SW 1271 (cell line): Measurements from ENCODE around the gene TOR1B.
A peak's percentile ranks its signal among the peaks of the same experiment; 100 is the strongest.

ENCODE experiments used
- DNase-seq, 2 experiments: peaks; one replicate each; lab custom pipeline; 2025; lab: John Stamatoyannopoulos, UW

TOR1B gene

DNA sequence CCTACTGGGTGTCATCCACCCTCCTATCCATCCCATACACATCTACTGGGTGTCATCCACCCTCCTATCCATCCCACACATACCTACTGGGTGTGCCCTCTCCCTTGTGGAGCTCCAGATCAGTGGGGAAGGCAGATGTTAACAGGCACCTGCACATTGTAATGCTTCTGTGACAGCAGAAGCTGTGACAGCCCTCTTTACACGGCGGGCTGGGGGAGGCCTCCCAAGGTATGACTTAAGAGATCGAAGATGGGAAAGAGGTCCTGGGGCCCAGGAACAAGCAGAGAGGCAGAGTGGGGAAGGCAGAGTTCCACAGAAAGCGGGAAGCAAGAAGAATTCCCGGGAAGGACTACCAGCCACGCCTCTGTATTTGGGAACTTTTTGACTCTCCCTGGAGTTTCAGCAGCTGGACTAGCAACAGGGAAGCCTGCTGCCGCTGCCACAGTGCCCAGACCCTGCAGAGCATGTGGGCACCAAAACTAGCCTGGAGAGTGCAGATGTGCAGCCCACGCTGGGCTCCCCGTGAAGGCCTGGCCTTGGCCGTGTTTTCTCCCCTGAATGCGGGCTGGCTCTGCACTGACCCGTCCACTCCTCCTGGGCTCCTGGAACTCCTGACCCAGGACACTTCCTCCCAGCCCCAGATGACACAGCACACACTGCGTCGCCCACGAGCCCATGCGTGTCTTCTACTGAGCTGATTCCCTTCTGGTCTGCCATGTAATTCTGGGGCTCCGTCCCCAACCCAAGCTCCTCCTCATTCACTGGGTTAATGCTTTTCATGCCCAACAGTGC lies 11.6 kb downstream of the TOR1B start:
- no peak for DNase-seq

DNA sequence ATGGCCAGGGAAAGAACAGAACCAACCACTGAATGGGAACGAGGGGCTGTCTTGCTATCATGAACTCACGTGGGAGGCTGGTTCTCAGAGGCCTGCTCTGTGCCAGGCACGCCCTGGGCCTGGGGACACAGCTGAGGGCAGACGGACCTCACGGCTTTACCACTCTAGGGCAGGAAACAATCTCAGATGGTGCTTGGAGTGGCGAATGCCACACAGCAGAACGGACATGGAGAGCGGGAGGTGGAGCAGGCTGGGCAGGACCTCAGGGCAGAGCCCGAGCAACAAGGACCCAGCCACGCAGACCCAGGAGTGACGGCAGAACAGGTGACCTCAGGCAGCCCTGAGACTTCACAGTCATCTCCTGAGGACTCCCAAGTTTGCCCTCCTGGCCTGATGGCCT lies 12.3 kb downstream of the TOR1B start:
- DNase-seq, result no peak

GRCh38 chr9:129816501-129817435 lies 13.8 kb downstream of the TOR1B start:
- DNase-seq, result no peak

GRCh38 chr9:129822898-129823541 lies 20.0 kb downstream of the TOR1B start:
- DNase-seq, result peak in 1 of 2 experiments; percentile 30

GRCh38 chr9:129823542-129823934 lies 20.6 kb downstream of the TOR1B start:
- DNase-seq, result no peak

DNA sequence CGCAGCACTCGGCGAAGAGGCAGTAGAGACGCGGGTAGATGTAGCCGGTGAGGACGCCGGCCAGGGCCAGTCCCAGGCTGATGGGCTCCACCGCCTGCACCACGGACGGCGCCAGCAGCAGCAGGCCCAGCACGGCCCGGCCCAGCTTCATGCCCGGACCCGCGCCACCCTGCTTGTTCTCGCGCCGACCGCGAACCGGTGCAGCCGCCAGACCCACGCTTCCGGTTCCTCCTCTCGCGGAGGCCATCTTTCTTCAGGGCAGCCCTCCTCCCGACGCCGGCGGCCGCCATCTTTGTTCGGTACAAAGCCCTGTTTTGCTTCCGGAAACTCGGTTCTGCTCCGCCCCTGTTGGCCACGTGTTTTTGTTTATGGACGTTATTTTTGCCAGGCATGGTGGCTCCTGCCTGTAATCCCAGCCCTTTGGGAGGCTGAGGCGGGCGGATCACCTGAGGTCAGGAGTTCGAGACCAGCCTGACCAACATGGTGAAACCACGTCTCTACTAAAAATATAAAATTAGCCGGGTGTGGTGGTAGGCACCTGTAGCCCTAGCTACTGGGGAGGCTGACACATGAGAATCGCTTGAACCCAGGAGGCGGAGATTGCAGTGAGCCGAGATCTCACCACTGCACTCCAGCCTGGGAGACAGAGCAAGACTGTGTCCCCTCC lies 21.1 kb downstream of the TOR1B start, which contains the start of gene TOR1A:
TSS of gene TOR1A (minus strand) at position 202 of the 667 bp plus-strand sequence. CDS start at position 151, 51 bp downstream.
- peak; percentile 91 to 96 for DNase-seq

- no peak for DNase-seq
These were observed 23.4 kb downstream of the TOR1B start for GRCh38 chr9:129826344-129826743.

- DNase-seq, result no peak
These were observed 23.8 kb downstream of the TOR1B start for GRCh38 chr9:129826759-129827158.

DNA sequence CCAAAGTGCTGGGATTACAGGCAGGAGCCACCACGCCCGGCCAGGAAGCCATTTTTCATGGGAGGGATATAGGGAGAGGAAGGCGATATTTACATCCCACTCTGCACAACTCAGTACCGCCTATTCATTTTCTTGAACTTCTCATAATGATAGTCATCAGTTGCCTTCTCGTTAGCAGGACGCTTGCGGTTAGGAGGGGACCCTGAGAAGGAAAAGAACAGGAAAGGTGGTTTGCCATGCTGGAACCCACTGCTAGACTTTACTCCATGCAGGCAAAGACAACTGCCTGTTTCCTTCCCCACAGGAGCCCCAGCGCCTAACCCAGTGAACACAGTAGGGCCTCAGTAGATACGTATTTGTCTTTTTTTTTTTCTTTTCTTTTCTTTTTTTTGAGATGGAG lies 25.1 kb downstream of the TOR1B start:
- DNase-seq, result no peak

DNA sequence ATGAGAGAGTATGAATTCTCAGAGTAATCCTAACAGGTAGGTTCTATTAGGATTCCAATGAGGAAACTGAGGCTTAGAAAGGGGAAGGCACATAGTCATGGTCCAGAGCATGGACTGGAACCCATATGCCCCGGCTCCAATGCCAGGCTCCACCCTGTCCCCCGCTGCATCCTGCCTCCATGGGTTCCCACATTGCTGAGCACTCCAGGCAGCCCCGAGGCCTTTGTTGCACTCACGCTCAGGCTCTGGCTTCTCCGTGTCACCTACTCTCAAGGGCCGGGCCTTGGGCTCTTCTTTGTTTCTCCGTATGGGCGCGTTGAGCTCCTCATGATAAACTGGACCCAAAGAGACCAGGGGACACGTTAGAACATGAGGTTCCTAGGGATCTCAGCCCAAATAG lies 26.0 kb downstream of the TOR1B start:
- DNase-seq, result no peak

GRCh38 chr9:129832982-129833381 lies 30.0 kb downstream of the TOR1B start:
- DNase-seq, result no peak

- DNase-seq, result no peak
These were observed 31.6 kb downstream of the TOR1B start for GRCh38 chr9:129834489-129835127.

- DNase-seq, result peak; percentile 89 to 91
These were observed 32.3 kb downstream of the TOR1B start, which contains the start of the genes C9orf78 and USP20 for GRCh38 chr9:129835128-129835859. TSS of gene C9orf78 (minus strand) at chr9:129835275. CDS start at chr9:129835221, 54 bp downstream. TSS of gene USP20 (plus strand) at chr9:129835458. CDS start at chr9:129852556, 17,098 bp downstream.

DNA sequence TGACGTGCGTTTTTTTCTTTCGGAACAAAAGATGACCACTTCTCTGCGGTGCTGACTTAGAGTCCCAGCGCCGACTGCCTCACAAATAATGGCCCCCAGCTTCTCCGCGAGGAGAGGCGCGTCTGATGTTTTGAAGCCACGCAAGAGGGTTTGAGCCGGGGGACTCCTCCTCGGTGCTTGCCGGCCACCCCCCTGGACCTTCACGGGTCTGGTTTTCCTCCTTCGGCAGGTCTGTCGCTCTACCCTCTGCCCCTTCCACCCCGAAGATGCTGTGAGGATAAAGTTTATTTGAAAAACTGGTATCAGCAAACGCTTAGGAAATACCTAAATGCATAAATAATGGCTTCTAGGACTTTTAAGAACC lies 32.9 kb downstream of the TOR1B start:
- no peak for DNase-seq

DNA sequence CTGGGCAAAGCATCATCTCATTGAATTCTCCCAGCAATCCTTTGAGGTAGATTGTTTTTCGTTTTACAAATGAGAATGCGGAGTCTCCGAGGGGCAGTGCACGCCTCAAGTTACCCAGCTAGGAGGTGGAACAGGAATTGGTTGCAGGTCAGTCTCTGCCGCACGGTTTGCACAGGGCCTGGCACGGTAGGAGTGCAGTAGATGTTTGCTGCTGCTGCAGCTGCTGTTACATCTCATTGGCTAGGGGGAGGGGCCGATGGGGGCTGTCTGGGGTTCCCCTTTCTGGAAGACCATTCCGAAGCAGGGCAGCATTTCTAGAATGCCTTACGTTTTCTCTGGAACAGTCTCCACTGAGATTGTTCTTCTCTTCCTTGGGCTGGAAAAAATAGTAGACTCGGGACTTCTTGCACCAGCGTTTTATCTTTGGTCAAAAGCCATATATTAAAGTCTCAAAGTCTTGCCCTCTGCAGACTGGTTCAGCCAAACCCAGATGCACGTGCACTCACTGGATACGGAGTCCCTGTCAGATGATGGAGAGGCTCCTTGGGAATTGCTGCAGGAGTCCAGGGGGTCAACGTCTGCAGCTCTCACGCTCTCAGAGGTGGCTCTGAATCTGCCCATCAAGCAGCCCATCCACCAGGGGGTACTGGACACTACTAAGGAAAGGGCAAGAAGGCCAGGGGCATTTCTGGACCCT lies 33.5 kb downstream of the TOR1B start:
- no peak for DNase-seq

- DNase-seq, result no peak
These were observed 35.8 kb downstream of the TOR1B start for GRCh38 chr9:129838707-129839259.

- DNase-seq, result no peak
These were observed 36.5 kb downstream of the TOR1B start for GRCh38 chr9:129839324-129840023.

DNA sequence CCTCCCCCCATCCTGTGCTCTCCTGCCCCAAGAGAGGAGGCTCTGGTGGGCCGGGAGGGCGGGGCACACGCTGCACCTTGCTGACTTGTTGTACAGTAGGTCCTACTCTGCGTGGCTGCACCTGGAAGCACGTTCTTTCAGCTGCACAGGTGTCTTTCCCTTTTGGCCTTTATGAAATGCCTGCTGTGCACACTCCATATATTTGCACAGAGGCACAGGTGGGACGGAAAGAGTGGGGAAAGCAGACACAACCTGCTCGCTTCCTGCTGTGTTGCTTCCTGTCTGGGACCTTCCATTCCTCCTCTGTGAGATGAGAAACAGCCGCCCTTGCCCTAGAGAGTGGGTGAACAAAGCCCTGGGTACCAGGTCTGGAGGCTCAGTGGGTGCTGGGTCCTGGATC lies 37.0 kb downstream of the TOR1B start:
- no peak for DNase-seq

- DNase-seq, result no peak
These were observed 38.1 kb downstream of the TOR1B start for GRCh38 chr9:129841071-129841470.
